SK-N-SH (cell line): ENCODE measurements around the gene DCAF5. TPM values are rescaled to one million over a fixed set of nuclear protein-coding genes. Genes with fewer than 3 reads are reported as not detected.

ENCODE experiments used
- CTCF ChIA-PET: fragments of 300-600, 350-600 bp; formaldehyde crosslinking; extraction: SDS; loops from one replicate; lab custom pipeline; 2021; lab: Yijun Ruan, JAX
- POLR2A ChIA-PET: fragments of 350-600 bp; sonication (Branson Sonifier 250); formaldehyde crosslinking; extraction: SDS; loops from one replicate; lab custom pipeline; 2020; ENCODE audit warnings: antibody characterized with exemption, inconsistent platforms; lab: Yijun Ruan, JAX
- DNase-seq: peaks from one replicate; pipeline ENCODE4 v3.0.0; 2012
- H2AFZ ChIP-seq: fragments of 200-600 bp; sonication (generic); 2 replicates; pipeline ENCODE4 v1.8.1; 2016; ENCODE audit warnings: antibody characterized with exemption, mild to moderate bottlenecking, low read depth
- H3F3A ChIP-seq: fragments of 200-600 bp; sonication (generic); replicated peaks from 2 replicates; pipeline ENCODE3; 2016; ENCODE audit warnings: antibody characterized with exemption, mild to moderate bottlenecking; ENCODE audit not compliant: insufficient read depth
- H3K27ac ChIP-seq, 2 experiments: fragments of 200-500 bp in 1 of 2; fragments of 200-600 bp in 1 of 2; sonication (Bioruptor generic) in 1 of 2; sonication (generic), shearing (Covaris generic) in 1 of 2; 2 replicates each; pipeline versions ENCODE4 v1.5.1 to v1.6.1; 2014 to 2016; ENCODE audit warnings: low read depth in 2 of 2, inconsistent platforms in 1 of 2, low read length in 1 of 2, mild to moderate bottlenecking in 1 of 2, mixed read lengths in 1 of 2
- H3K27me3 ChIP-seq: fragments of 200-600 bp; sonication (generic), shearing (Covaris generic); 2 replicates; pipeline ENCODE4 v1.6.1; 2016; ENCODE audit warnings: mixed run types; ENCODE audit not compliant: insufficient read depth
- H3K36me3 ChIP-seq, 2 experiments: fragments of 200-500 bp in 1 of 2; fragments of 200-600 bp in 1 of 2; sonication (Bioruptor generic) in 1 of 2; sonication (generic) in 1 of 2; replicated peaks in 1 of 2; 2 replicates each; pipeline versions ENCODE3 to v1.5.1; 2014 to 2016; ENCODE audit warnings: low read length in 1 of 2, mild to moderate bottlenecking in 1 of 2; ENCODE audit not compliant: insufficient read depth in 2 of 2, control insufficient read depth in 1 of 2
- H3K4me1 ChIP-seq, 2 experiments: fragments of 200-500 bp in 1 of 2; fragments of 200-600 bp in 1 of 2; sonication (Bioruptor generic) in 1 of 2; sonication (generic), shearing (Covaris generic) in 1 of 2; 2 replicates each; pipeline versions ENCODE4 v1.5.1 to v1.6.1; 2014 to 2016; ENCODE audit warnings: low read depth in 1 of 2, low read length in 1 of 2, mixed run types in 1 of 2; ENCODE audit not compliant: insufficient read depth in 2 of 2, control insufficient read depth in 1 of 2
- H3K4me2 ChIP-seq: fragments of 200-600 bp; sonication (generic), shearing (Covaris generic); 2 replicates; pipeline ENCODE4 v1.6.1; 2017; ENCODE audit warnings: mixed run types
- H3K4me3 ChIP-seq, 2 experiments: fragments of 200-500 bp in 1 of 2; fragments of 200-600 bp in 1 of 2; sonication (Bioruptor generic) in 1 of 2; sonication (generic), shearing (Covaris generic) in 1 of 2; 2 replicates each; pipeline versions ENCODE4 v1.5.1 to v1.8.1; 2014 to 2016; ENCODE audit warnings: low read depth in 2 of 2, inconsistent platforms in 1 of 2, low read length in 1 of 2, mild to moderate bottlenecking in 1 of 2, mixed read lengths in 1 of 2, moderate library complexity in 1 of 2
- H3K79me2 ChIP-seq: fragments of 200-600 bp; sonication (generic); 2 replicates; pipeline ENCODE4 v1.8.1; 2017; ENCODE audit warnings: mild to moderate bottlenecking; ENCODE audit not compliant: insufficient read depth
- H3K9ac ChIP-seq: fragments of 200-600 bp; sonication (generic); 2 replicates; pipeline ENCODE4 v1.6.1; 2017; ENCODE audit warnings: mixed run types
- H3K9me2 ChIP-seq: fragments of 200-600 bp; sonication (generic); 2 replicates; pipeline ENCODE4 v1.6.1; 2017; ENCODE audit warnings: mixed run types
- H3K9me3 ChIP-seq: fragments of 200-600 bp; sonication (generic); 2 replicates; pipeline ENCODE4 v1.6.1; 2017; ENCODE audit warnings: mixed run types, mild to moderate bottlenecking, moderate library complexity
- H4K20me1 ChIP-seq: fragments of 200-600 bp; sonication (generic); 2 replicates; pipeline ENCODE4 v1.6.1; 2017; ENCODE audit warnings: mild to moderate bottlenecking, mixed run types; ENCODE audit not compliant: insufficient read depth
- CHD2 ChIP-seq: fragments of 150-350 bp; IDR thresholded peaks from 2 replicates; pipeline ENCODE4 v1.6.1; 2018; ENCODE audit warnings: low read length; ENCODE audit not compliant: partially characterized antibody
- CTCF ChIP-seq: fragments of 200-600 bp; sonication (generic); IDR thresholded peaks from 2 replicates; pipeline ENCODE4 v1.6.1; 2017; ENCODE audit warnings: antibody characterized with exemption, mild to moderate bottlenecking, moderate library complexity
- EP300 ChIP-seq, 2 experiments: IDR thresholded peaks; 2 replicates each; pipeline versions ENCODE4 v1.4.0 to v1.6.1; 2012; ENCODE audit warnings: borderline replicate concordance in 1 of 2, low read depth in 1 of 2, low read length in 1 of 2
- FOSL2 ChIP-seq: IDR thresholded peaks from 2 replicates; pipeline ENCODE4 v1.4.0; 2012; ENCODE audit warnings: low read depth, mild to moderate bottlenecking, moderate library complexity, borderline replicate concordance
- FOXJ3 ChIP-seq: sonication (generic); formaldehyde crosslinking; IDR thresholded peaks from 2 replicates; pipeline ENCODE4 v1.5.1; 2020; ENCODE audit warnings: mild to moderate bottlenecking, missing genetic modification reagents
- GABPA ChIP-seq: IDR thresholded peaks from 2 replicates; pipeline ENCODE4 v1.4.0; 2012; ENCODE audit warnings: low read depth, mild to moderate bottlenecking
- JUND ChIP-seq: IDR thresholded peaks from 2 replicates; pipeline ENCODE4 v1.4.0; 2012
- MAX ChIP-seq: IDR thresholded peaks from 2 replicates; pipeline ENCODE4 v1.4.0; 2012; ENCODE audit warnings: low read depth
- MEF2A ChIP-seq: IDR thresholded peaks from 2 replicates; pipeline ENCODE4 v1.4.0; 2012; ENCODE audit warnings: low read depth, borderline replicate concordance
- MXI1 ChIP-seq: IDR thresholded peaks from 2 replicates; pipeline ENCODE4 v1.6.1; 2012; ENCODE audit warnings: mild to moderate bottlenecking, low read depth, low read length, improper control_type of control experiment
- NFIC ChIP-seq: IDR thresholded peaks from 2 replicates; pipeline ENCODE4 v1.4.0; 2012; ENCODE audit warnings: borderline replicate concordance
- NRF1 ChIP-seq: IDR thresholded peaks from 2 replicates; pipeline ENCODE4 v1.6.1; 2012; ENCODE audit warnings: low read depth, mild to moderate bottlenecking, low read length
- PBX3 ChIP-seq: IDR thresholded peaks from 2 replicates; pipeline ENCODE4; 2012
- POLR2AphosphoS5 ChIP-seq: IDR thresholded peaks from 2 replicates; pipeline ENCODE4 v1.6.1; 2012; ENCODE audit warnings: low read depth, low read length
- RCOR1 ChIP-seq: fragments of 150-350 bp; IDR thresholded peaks from 2 replicates; pipeline ENCODE4 v1.6.1; 2017; ENCODE audit warnings: antibody characterized with exemption, low read length
- TAF1 ChIP-seq: IDR thresholded peaks from 2 replicates; pipeline ENCODE4 v1.6.1; 2012; ENCODE audit warnings: low read depth, mild to moderate bottlenecking, low read length, moderate library complexity, borderline replicate concordance
- TEAD4 ChIP-seq: IDR thresholded peaks from 2 replicates; pipeline ENCODE4 v1.4.0; 2012; ENCODE audit warnings: mild to moderate bottlenecking, borderline replicate concordance; ENCODE audit not compliant: insufficient read depth
- USF1 ChIP-seq: IDR thresholded peaks from 2 replicates; pipeline ENCODE4 v1.4.0; 2012; ENCODE audit warnings: low read depth, borderline replicate concordance
- YY1 ChIP-seq: IDR thresholded peaks from 2 replicates; pipeline ENCODE4 v1.4.0; 2012; ENCODE audit warnings: low read depth, mild to moderate bottlenecking
- WGBS: methylation state at CpG from one replicate; pipeline ENCODE4 v1.1.6; 2017; ENCODE audit warnings: low lambda C conversion rate; 5-methylcytosine and 5-hydroxymethylcytosine counted together
- polyA plus RNA-seq, 3 experiments: library from polyadenylated mRNA; depleted of rRNA; stranded (reverse); fragments of >200 nt; gene quantifications; 2 replicates each; pipeline ENCODE4 v1.2.3, GENCODE V29; 2012
- TF ChIP-seq, protein P1 (sequence below): fragments of 150-350 bp; IDR thresholded peaks from 2 replicates; pipeline ENCODE4 v1.6.1; 2017; ENCODE audit warnings: antibody characterized with exemption, low read length, low read depth, borderline replicate concordance

The DCAF5 gene
- polyA plus RNA-seq, 1 of the 3 experiments (the other 2 are of a cell fraction), result 26.7 TPM

GRCh38 chr14:69108358-69108757 is 44.6 kb downstream of the DCAF5 start:
- no peaks in the 10 kb centered on the region for H4K20me1 ChIP-seq
- no peak overlapping the region for H3K4me3 ChIP-seq
- H3K27me3 ChIP-seq, result no peaks in the 10 kb centered on the region
- H3K9me3 ChIP-seq, result no peaks in the 10 kb centered on the region
- no peaks in the 10 kb centered on the region; the same call in 1 of the 2 replicates for H3K79me2 ChIP-seq
- H2AFZ ChIP-seq, result no peak overlapping the region
- WGBS, result 96% methylated on average over 3 of the region's 3 CpGs
- peaks cover 3 to 28% of the 10 kb centered on the region in 2 experiments for H3K36me3 ChIP-seq
- H3K4me2 ChIP-seq, result no peak overlapping the region
- H3K27ac ChIP-seq, result no peak overlapping the region
- H3K9me2 ChIP-seq, result no peaks in the 10 kb centered on the region
- no peak for TF ChIP-seq NFIC
- TF ChIP-seq MAX, result no peak
- TF ChIP-seq JUND, result no peak
- TF ChIP-seq NRF1, result no peak
- no peak for TF ChIP-seq USF1
- TF ChIP-seq PBX3, result no peak
- no peak for TF ChIP-seq RCOR1
- TF ChIP-seq TAF1, result no peak
- no peak for TF ChIP-seq GABPA
- no peak for TF ChIP-seq FOSL2
- TF ChIP-seq MXI1, result no peak
- no peak for TF ChIP-seq TEAD4
- TF ChIP-seq MEF2A, result no peak
- TF ChIP-seq, protein P1, sequence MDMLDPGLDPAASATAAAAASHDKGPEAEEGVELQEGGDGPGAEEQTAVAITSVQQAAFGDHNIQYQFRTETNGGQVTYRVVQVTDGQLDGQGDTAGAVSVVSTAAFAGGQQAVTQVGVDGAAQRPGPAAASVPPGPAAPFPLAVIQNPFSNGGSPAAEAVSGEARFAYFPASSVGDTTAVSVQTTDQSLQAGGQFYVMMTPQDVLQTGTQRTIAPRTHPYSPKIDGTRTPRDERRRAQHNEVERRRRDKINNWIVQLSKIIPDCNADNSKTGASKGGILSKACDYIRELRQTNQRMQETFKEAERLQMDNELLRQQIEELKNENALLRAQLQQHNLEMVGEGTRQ, result no peak
- no peak for TF ChIP-seq CHD2
- no peak for TF ChIP-seq YY1
- TF ChIP-seq POLR2AphosphoS5, result no peak
- no peak for TF ChIP-seq EP300 (IDR thresholded peaks at IDR 0.05; ENCODE audit: borderline replicate concordance in 1 of 2, low read depth in 1 of 2, low read length in 1 of 2)
- no peak for TF ChIP-seq FOXJ3 (CRISPR knock-in tag)
- TF ChIP-seq CTCF, result no peak
- TF ChIP-seq, all 33 proteins: peak for 0
- CTCF ChIA-PET, result interaction anchor here (1.0 to 5.3 kb wide), 22 partner anchors 9 to 291 kb away, joined by 3 to 94 read pairs (median 8); no protein-coding TSS in a partner anchor
- POLR2A ChIA-PET, result no interaction called here
- Histone ChIP-seq H3F3A (peaks cover 9% of the 10 kb centered on the region), H3K4me1 (no peaks in the 10 kb centered on the region; a peak in 1 of 4 replicates), H3K9ac (no peak overlapping the region)
- no peak for DNase-seq
